Endothelial cell of umbilical vein (primary cell): ENCODE data around the gene CDC42EP4. TPM values are rescaled to one million over a fixed set of nuclear protein-coding genes. Genes with fewer than 3 reads are reported as not detected.

ENCODE experiments used
- BruUV-seq: library from RNA; stranded (reverse); fragments of 400-500 nt; replicated peaks from 2 replicates; lab custom pipeline; 2021; lab: Mats Ljungman, UMichigan
- CTCF ChIA-PET: fragments of 300-600, 350-600 bp; sonication (Branson Sonifier 250); formaldehyde crosslinking; loops from one replicate; lab custom pipeline; 2021; ENCODE audit warnings: antibody characterized with exemption, inconsistent platforms; lab: Charles Lee
- POLR2A ChIA-PET: fragments of 300-600, 350-600 bp; sonication (Branson Sonifier 250); formaldehyde crosslinking; loops from one replicate; lab custom pipeline; 2021; ENCODE audit warnings: antibody characterized with exemption, inconsistent platforms; lab: Charles Lee
- DNase-seq: peaks from one replicate; pipeline ENCODE4 v3.0.0-alpha.2; 2011; ENCODE audit warnings: low read depth, low spot score
- FAIRE-seq: peaks from 2 replicates; lab custom pipeline; 2011; peaks lifted over from hg19 to GRCh38; lab: Jason Lieb, UNC
- H2AFZ ChIP-seq: 2 replicates; pipeline ENCODE4 v1.6.0; 2012; ENCODE audit warnings: low read depth, low read length, control low read depth, inconsistent platforms
- H3K27ac ChIP-seq: 2 replicates; pipeline ENCODE4 v1.5.1; 2011; ENCODE audit warnings: low read depth, mild to moderate bottlenecking, control low read depth, low read length, moderate library complexity; ENCODE audit not compliant: insufficient read depth
- H3K27me3 ChIP-seq, 2 experiments: 2 replicates each; pipeline versions ENCODE4 v1.6.0 to v1.6.1; 2011; ENCODE audit warnings: low read length in 2 of 2, mixed read lengths in 1 of 2; ENCODE audit not compliant: control insufficient read depth in 2 of 2, insufficient read depth in 2 of 2
- H3K36me3 ChIP-seq, 2 experiments: 2 replicates in 1 of 2; 3 replicates in 1 of 2; pipeline ENCODE4 v1.5.1; 2011; ENCODE audit warnings: low read length in 2 of 2, mild to moderate bottlenecking in 1 of 2, moderate library complexity in 1 of 2; ENCODE audit not compliant: control insufficient read depth in 2 of 2, insufficient read depth in 2 of 2; ENCODE audit errors: extremely low read depth in 1 of 2
- H3K4me1 ChIP-seq: 3 replicates; pipeline ENCODE4 v1.5.1; 2011; ENCODE audit warnings: mild to moderate bottlenecking, low read length; ENCODE audit not compliant: control insufficient read depth, insufficient read depth; ENCODE audit errors: extremely low read depth
- H3K4me2 ChIP-seq: 2 replicates; pipeline ENCODE4 v1.6.1; 2011; ENCODE audit warnings: low read length, control low read depth, mixed read lengths; ENCODE audit not compliant: insufficient read depth
- H3K4me3 ChIP-seq, 3 experiments: fragments of 200-600 bp in 1 of 3; sonication (generic), shearing (Covaris generic) in 1 of 3; replicated peaks in 1 of 3; 2 replicates each; pipeline ENCODE4 v1.5.1; 2011 to 2016; ENCODE audit warnings: control low read depth in 3 of 3, low read length in 3 of 3, mild to moderate bottlenecking in 2 of 3, inconsistent platforms in 1 of 3, low read depth in 1 of 3, moderate library complexity in 1 of 3; ENCODE audit not compliant: insufficient read depth in 1 of 3
- H3K79me2 ChIP-seq: 2 replicates; pipeline ENCODE4 v1.6.0; 2012; ENCODE audit warnings: low read length, inconsistent platforms; ENCODE audit not compliant: control insufficient read depth, insufficient read depth
- H3K9ac ChIP-seq: replicated peaks from 2 replicates; pipeline ENCODE3; 2011; ENCODE audit warnings: low read length, control low read depth; ENCODE audit not compliant: insufficient read depth; ENCODE audit errors: extremely low read depth
- H3K9me1 ChIP-seq: replicated peaks from 3 replicates; pipeline ENCODE4 v1.6.0; 2011; ENCODE audit warnings: mild to moderate bottlenecking, low read length; ENCODE audit not compliant: control insufficient read depth, insufficient read depth; ENCODE audit errors: extremely low read depth
- H3K9me3 ChIP-seq: replicated peaks from 2 replicates; pipeline ENCODE4 v1.5.1; 2012; ENCODE audit warnings: low read length, inconsistent platforms; ENCODE audit not compliant: control insufficient read depth, insufficient read depth
- H4K20me1 ChIP-seq: replicated peaks from 2 replicates; pipeline ENCODE3; 2011; ENCODE audit warnings: mild to moderate bottlenecking, low read length; ENCODE audit not compliant: control insufficient read depth, insufficient read depth; ENCODE audit errors: extremely low read depth
- EZH2 ChIP-seq: IDR thresholded peaks from 2 replicates; pipeline ENCODE4 v1.6.1; 2012; ENCODE audit warnings: borderline replicate concordance, low read depth, mild to moderate bottlenecking, moderate library complexity, low read length, inconsistent platforms; ENCODE audit not compliant: severe bottlenecking
- FOS ChIP-seq: IDR thresholded peaks from 2 replicates; pipeline ENCODE4 v1.6.1; 2011; ENCODE audit warnings: mild to moderate bottlenecking, low read length, moderate library complexity, borderline replicate concordance; ENCODE audit not compliant: insufficient read depth
- GATA2 ChIP-seq: IDR thresholded peaks from 2 replicates; pipeline ENCODE4 v1.7.0; 2011; ENCODE audit warnings: low read depth, mild to moderate bottlenecking, moderate library complexity, mixed read lengths, low read length; ENCODE audit not compliant: insufficient read length, insufficient read depth
- JUN ChIP-seq: IDR thresholded peaks from 2 replicates; pipeline ENCODE4 v1.6.1; 2011; ENCODE audit warnings: borderline replicate concordance, low read depth; ENCODE audit not compliant: insufficient read length, insufficient read depth
- MYC ChIP-seq: IDR thresholded peaks from one replicate; pipeline ENCODE4 v1.6.1; 2011; ENCODE audit warnings: mild to moderate bottlenecking, low read depth, low read length
- POLR2A ChIP-seq: IDR thresholded peaks from 2 replicates; pipeline ENCODE4 v1.6.1; 2012; ENCODE audit warnings: low read depth, mild to moderate bottlenecking, control low read depth, low read length
- POLR2AphosphoS5 ChIP-seq: IDR thresholded peaks from 2 replicates; pipeline ENCODE4 v1.6.1; 2012; ENCODE audit warnings: low read depth, mild to moderate bottlenecking, control low read depth, low read length, moderate library complexity; ENCODE audit not compliant: insufficient read depth
- dilution Hi-C: fragments of 300-500 bp; cut with MboI; formaldehyde crosslinking; loops from one replicate; pipeline ENCODE4 v1.15.0; 2019; ENCODE audit warnings: low sequenced_read_pairs; ENCODE audit not compliant: extremely low pct_ligation_motif_present
- intact Hi-C: fragments of 100-400 bp; cut with micrococcal nuclease; formaldehyde crosslinking; loops from one replicate; pipeline ENCODE4 v1.10.0; 2022
- polyA plus RNA-seq, 4 experiments: library from polyadenylated mRNA; depleted of rRNA in 3 of 4; stranded (reverse) in 3 of 4; unstranded in 1 of 4; fragments of >200 nt; gene quantifications; 2 replicates each; pipeline versions ENCODE4 v1.2.1 to v1.2.3, GENCODE V29; 2011 to 2012; ENCODE audit warnings: missing spikeins in 1 of 4
- total RNA-seq: library from RNA; stranded (reverse); gene quantifications from 2 replicates; pipeline ENCODE4 v1.2.3, GENCODE V29; 2021
- TF ChIP-seq, protein P1 (sequence below), 2 donors: IDR thresholded peaks; 1 replicate in 1 of 2; 2 replicates in 1 of 2; pipeline ENCODE4 v1.5.1; 2011; ENCODE audit warnings: low read length in 2 of 2, mild to moderate bottlenecking in 2 of 2, moderate library complexity in 2 of 2, control low read depth in 1 of 2, inconsistent platforms in 1 of 2, low read depth in 1 of 2; ENCODE audit not compliant: insufficient read depth in 1 of 2; ENCODE audit errors: extremely low read depth in 1 of 2
- TF ChIP-seq, protein P2 (sequence below): IDR thresholded peaks from 2 replicates; pipeline ENCODE4 v1.6.1; 2011; ENCODE audit not compliant: insufficient read depth, insufficient read length

CDC42EP4 gene
- total and polyA plus RNA-seq, 2 donors (not counting 3 experiments of a cell fraction or from before 2014, with no cell fraction given) = 11.4 to 19.6 TPM

DNA sequence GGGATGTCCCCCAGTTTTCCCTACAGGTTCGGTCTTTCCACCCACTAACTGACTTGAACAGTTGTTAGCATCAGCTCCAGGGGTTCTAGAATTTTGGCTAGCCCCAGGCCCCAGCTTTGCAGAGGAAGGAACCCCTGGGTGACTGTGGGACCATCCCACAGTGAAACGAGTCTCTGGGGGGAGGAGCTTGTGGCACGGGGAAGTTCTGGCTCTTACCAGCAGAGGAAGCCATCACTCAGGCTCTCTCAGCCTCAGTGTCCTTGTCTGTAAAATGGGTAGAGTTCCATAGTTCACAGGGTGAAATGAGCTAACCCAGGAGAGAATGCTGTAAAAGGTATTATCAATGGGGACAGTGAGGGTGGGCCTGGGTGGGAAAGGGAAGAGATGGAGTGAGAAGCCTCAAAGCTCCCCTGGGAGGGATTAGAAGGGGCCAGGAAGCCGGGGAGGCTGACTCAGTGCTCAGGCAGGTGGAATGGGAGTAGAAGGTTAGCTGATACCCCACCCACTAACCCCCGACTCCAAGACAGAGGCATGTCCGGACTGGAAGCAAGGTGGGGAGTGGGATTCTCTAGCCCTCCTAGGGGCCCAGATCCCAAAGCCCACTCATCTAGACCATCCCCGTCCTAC lies 30.9 kb upstream of the CDC42EP4 start:
- no peak overlapping the region for H3K4me2 ChIP-seq
- H3K79me2 ChIP-seq = no peaks in the 10 kb centered on the region
- ChIA-PET CTCF (interaction anchor here (0.6 to 2.6 kb wide), 8 partner anchors 9 to 146 kb away, joined by 3 to 28 read pairs (median 4); partner anchors contain the start of gene CDC42EP4), POLR2A (no interaction called here)
- dilution Hi-C loops = no loop called here
- no peaks in the 10 kb centered on the region for H4K20me1 ChIP-seq
- no peak overlapping the region for H3K4me3 ChIP-seq
- BruUV-seq = TSS peak; percentile 48
- intact Hi-C loops = loop anchor here (1.0 kb wide), 1 partner anchor 31 kb away; no protein-coding TSS in a partner anchor
- peak overlapping the region; percentile 16 for H3K27ac ChIP-seq
- H3K27me3 ChIP-seq = no peaks in the 10 kb centered on the region
- H3K9ac ChIP-seq = peak overlapping the region; percentile 48
- peaks cover 8% of the 10 kb centered on the region for H3K4me1 ChIP-seq
- TF ChIP-seq, protein P1, sequence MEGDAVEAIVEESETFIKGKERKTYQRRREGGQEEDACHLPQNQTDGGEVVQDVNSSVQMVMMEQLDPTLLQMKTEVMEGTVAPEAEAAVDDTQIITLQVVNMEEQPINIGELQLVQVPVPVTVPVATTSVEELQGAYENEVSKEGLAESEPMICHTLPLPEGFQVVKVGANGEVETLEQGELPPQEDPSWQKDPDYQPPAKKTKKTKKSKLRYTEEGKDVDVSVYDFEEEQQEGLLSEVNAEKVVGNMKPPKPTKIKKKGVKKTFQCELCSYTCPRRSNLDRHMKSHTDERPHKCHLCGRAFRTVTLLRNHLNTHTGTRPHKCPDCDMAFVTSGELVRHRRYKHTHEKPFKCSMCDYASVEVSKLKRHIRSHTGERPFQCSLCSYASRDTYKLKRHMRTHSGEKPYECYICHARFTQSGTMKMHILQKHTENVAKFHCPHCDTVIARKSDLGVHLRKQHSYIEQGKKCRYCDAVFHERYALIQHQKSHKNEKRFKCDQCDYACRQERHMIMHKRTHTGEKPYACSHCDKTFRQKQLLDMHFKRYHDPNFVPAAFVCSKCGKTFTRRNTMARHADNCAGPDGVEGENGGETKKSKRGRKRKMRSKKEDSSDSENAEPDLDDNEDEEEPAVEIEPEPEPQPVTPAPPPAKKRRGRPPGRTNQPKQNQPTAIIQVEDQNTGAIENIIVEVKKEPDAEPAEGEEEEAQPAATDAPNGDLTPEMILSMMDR (IDR thresholded peaks at IDR 0.05; ENCODE audit: extremely low read depth in 1 of 2, insufficient read depth in 1 of 2, low read depth in 1 of 2, low read length in 2 of 2) = peak in 1 of 2 donors; percentile 13
- TF ChIP-seq POLR2A = no peak
- H3K9me3 ChIP-seq = no peaks in the 10 kb centered on the region
- no peaks in the 10 kb centered on the region for H3K9me1 ChIP-seq
- H3K36me3 ChIP-seq = no peaks in the 10 kb centered on the region
- peak overlapping the region; percentile 76 for H2AFZ ChIP-seq
- DNase-seq (no peak), FAIRE-seq (no peak)

DNA sequence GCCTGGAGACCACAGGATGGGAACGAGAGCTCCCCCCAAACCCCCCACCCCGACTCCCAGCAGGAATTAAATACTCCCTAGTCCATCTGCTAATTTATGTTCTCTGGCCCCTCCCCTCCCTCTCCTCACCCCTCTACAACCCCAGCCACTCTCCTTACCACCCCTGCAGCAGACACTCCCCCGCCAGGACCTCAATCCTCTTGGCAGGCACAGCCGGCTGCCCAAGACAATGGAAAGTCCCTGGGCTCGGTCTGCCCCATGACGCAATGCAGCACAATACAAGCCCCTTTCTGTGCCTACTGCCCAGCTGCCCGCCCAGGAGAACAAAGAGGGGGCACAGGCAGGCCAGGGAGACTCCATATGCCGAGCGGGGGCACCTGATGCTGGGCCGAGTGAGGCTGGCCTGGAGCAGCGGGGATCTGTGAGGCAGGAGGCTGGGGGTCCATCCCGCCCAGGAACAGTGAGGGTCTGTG lies 30.3 kb upstream of the CDC42EP4 start:
- peak; percentile 86 for DNase-seq
- Histone ChIP-seq H3K4me3 (no peak overlapping the region), H3K27me3 (no peaks in the 10 kb centered on the region), H3K9me3 (no peaks in the 10 kb centered on the region), H3K79me2 (no peaks in the 10 kb centered on the region), H2AFZ (peak overlapping the region; percentile 76), H3K36me3 (no peaks in the 10 kb centered on the region), H3K4me1 (peaks cover 8% of the 10 kb centered on the region), H4K20me1 (no peaks in the 10 kb centered on the region), H3K9me1 (no peaks in the 10 kb centered on the region), H3K27ac (peak overlapping the region; percentile 16), H3K4me2 (no peak overlapping the region), H3K9ac (peak overlapping the region; percentile 48)
- no TSS peak for BruUV-seq
- ChIA-PET CTCF (interaction anchor here (0.8 to 2.6 kb wide), 5 partner anchors 28 to 145 kb away, joined by 3 to 28 read pairs (median 14); partner anchors contain the start of gene CDC42EP4), POLR2A (no interaction called here)
- no peak for TF ChIP-seq JUN
- no peak for TF ChIP-seq MYC
- no peak for TF ChIP-seq POLR2AphosphoS5
- TF ChIP-seq GATA2 = no peak
- TF ChIP-seq, protein P1 (IDR thresholded peaks at IDR 0.05; ENCODE audit: extremely low read depth in 1 of 2, insufficient read depth in 1 of 2, low read depth in 1 of 2, low read length in 2 of 2) = no peak
- TF ChIP-seq, protein P2, sequence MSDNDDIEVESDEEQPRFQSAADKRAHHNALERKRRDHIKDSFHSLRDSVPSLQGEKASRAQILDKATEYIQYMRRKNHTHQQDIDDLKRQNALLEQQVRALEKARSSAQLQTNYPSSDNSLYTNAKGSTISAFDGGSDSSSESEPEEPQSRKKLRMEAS = no peak
- TF ChIP-seq FOS = no peak
- TF ChIP-seq POLR2A = no peak
- TF ChIP-seq EZH2 = no peak
- peak; percentile 72 for FAIRE-seq
- intact Hi-C loops (loop anchor here (1.0 kb wide), 1 partner anchor 31 kb away; no protein-coding TSS in a partner anchor), dilution Hi-C loops (no loop called here)
